Endothelial cell of umbilical vein (primary cell): Measurements from ENCODE around the gene COL13A1.

Source experiments
- CTCF ChIP-seq, 2 donors: IDR thresholded peaks; 1 replicate in 1 of 2; 2 replicates in 1 of 2; pipeline ENCODE4 v1.5.1; 2011; ENCODE audit warnings: low read length in 2 of 2, mild to moderate bottlenecking in 2 of 2, moderate library complexity in 2 of 2, control low read depth in 1 of 2, inconsistent platforms in 1 of 2, low read depth in 1 of 2; ENCODE audit not compliant: insufficient read depth in 1 of 2; ENCODE audit errors: extremely low read depth in 1 of 2
- EZH2 ChIP-seq: IDR thresholded peaks from 2 replicates; pipeline ENCODE4 v1.6.1; 2012; ENCODE audit warnings: borderline replicate concordance, low read depth, mild to moderate bottlenecking, moderate library complexity, low read length, inconsistent platforms; ENCODE audit not compliant: severe bottlenecking
- POLR2A ChIP-seq: IDR thresholded peaks from 2 replicates; pipeline ENCODE4 v1.6.1; 2012; ENCODE audit warnings: low read depth, mild to moderate bottlenecking, control low read depth, low read length

- no peak for TF ChIP-seq POLR2A
- TF ChIP-seq EZH2 = no peak
- no peak for TF ChIP-seq CTCF (IDR thresholded peaks at IDR 0.05; ENCODE audit: extremely low read depth in 1 of 2, insufficient read depth in 1 of 2, low read depth in 1 of 2, low read length in 2 of 2)
Measured at GRCh38 chr10:69838853-69839252, 37.1 kb downstream of the COL13A1 start.
